ENCODE measurements around the gene KIAA0586.

Gene KIAA0586

GRCh38 chr14:58599707-58600106 is 172.2 kb downstream of the KIAA0586 start:
- DNase-seq, result no peak
